ENCODE data around the gene MYO15B. TPM values are rescaled to one million over a fixed set of nuclear protein-coding genes. Genes with fewer than 3 reads are reported as not detected.

The MYO15B gene
- total and polyA plus RNA-seq, 2 donors (not counting 1 experiment from before 2014, with no cell fraction given) = 452 to 1,019 TPM

DNA sequence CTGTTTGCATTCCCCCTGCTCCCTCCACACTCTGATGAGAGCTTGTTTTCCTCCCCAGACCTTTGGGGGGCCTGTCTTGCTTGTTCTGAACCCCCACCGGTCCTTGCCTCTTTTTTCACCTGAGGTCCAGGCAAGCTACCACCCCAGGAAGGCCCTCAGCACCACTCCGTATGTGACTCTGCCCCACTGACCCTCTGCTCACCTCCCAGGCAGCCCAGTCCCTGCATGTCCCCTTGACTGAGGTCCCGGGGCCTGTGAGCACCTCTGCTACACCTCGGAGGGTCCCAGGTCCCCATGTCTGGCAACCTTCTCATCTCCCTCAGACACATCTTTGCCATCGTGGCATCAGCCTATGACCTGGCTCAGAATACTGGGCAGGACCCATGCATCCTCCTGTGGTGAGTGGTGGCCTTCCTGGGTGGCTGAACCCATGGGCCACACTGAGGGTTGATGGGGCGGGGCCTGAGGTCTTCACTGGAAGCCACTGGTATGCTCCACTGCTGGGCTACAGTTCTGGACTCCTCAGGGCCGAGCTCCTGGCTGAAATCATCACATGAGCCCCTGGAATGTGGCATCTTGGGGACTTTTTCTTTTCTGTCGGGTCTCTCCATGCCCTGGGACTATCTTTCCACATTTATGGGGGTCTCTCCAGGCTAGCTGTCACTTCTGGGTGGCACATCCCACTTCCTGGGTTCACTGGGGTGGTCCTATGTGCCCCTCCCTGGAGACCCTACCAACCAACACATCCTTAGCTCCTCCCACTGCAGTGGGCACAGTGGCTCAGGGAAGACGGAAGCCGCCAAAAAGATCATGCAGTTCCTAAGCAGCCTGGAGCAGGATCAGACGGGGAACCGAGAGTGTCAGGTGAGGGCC lies 3.5 kb downstream of the MYO15B start:
- peak overlapping the region; percentile 74 for H3K27ac Mint-ChIP-seq
- POLR2A ChIA-PET = no interaction called here
- CTCF ChIA-PET = interaction anchor here (1.0 to 2.5 kb wide), 6 partner anchors 10 to 163 kb away, joined by 3 to 13 read pairs (median 4); partner anchors contain the start of genes LLGL2, SMIM5 and TSEN54

More for the DNA sequence above, 3.5 kb downstream of the MYO15B start:
- H3K27ac ChIP-seq (ENCODE audit: low read length in 2 of 2) = no peak overlapping the region
- no peaks in the 10 kb centered on the region for H3K79me2 ChIP-seq (ENCODE audit: control insufficient read depth, insufficient read depth, low read length)
- H3K36me3 ChIP-seq (replicated peaks in 1 of 2; ENCODE audit: control extremely low read depth in 1 of 2, control insufficient read depth in 1 of 2, extremely low read depth in 1 of 2, insufficient read depth in 2 of 2, low read length in 1 of 2) = peaks cover 0 to 14% of the 10 kb centered on the region in 2 experiments
- H3K4me3 ChIP-seq (ENCODE audit: control extremely low read depth in 1 of 5, extremely low read depth in 1 of 5, insufficient read depth in 1 of 5, low read depth in 2 of 5, low read length in 4 of 5) = no peak overlapping the region
- intact Hi-C loops (cut with micrococcal nuclease) = no loop called here
- H3K4me2 ChIP-seq (replicated peaks; ENCODE audit: low read depth, low read length, poor library complexity, severe bottlenecking) = no peak overlapping the region
- 89% methylated on average over 12 of the region's 12 CpGs for WGBS (ENCODE audit: insufficient coverage)
- H3K4me1 ChIP-seq (ENCODE audit: control insufficient read depth in 2 of 2, insufficient read depth in 2 of 2, low read length in 2 of 2) = peaks cover 4 to 20% of the 10 kb centered on the region in 2 donors
- H3K27me3 Mint-ChIP-seq = no peaks in the 10 kb centered on the region
- H3K4me1 Mint-ChIP-seq = peaks cover 18% of the 10 kb centered on the region
- H3K9me3 ChIP-seq (ENCODE audit: control extremely low read depth in 1 of 3, control insufficient read depth in 2 of 3, insufficient read depth in 1 of 3, low read length in 2 of 3) = no peaks in the 10 kb centered on the region
- ATAC-seq (ENCODE audit: low read depth) (no peak), DNase-seq (peak; percentile 27)
- TF ChIP-seq, protein P1, sequence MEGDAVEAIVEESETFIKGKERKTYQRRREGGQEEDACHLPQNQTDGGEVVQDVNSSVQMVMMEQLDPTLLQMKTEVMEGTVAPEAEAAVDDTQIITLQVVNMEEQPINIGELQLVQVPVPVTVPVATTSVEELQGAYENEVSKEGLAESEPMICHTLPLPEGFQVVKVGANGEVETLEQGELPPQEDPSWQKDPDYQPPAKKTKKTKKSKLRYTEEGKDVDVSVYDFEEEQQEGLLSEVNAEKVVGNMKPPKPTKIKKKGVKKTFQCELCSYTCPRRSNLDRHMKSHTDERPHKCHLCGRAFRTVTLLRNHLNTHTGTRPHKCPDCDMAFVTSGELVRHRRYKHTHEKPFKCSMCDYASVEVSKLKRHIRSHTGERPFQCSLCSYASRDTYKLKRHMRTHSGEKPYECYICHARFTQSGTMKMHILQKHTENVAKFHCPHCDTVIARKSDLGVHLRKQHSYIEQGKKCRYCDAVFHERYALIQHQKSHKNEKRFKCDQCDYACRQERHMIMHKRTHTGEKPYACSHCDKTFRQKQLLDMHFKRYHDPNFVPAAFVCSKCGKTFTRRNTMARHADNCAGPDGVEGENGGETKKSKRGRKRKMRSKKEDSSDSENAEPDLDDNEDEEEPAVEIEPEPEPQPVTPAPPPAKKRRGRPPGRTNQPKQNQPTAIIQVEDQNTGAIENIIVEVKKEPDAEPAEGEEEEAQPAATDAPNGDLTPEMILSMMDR (IDR thresholded peaks at IDR 0.05) = no peak
- no peak for TF ChIP-seq EZH2 (IDR thresholded peaks at IDR 0.05; ENCODE audit: borderline replicate concordance, insufficient read depth, low read depth, low read length, poor library complexity, severe bottlenecking)
- no peak overlapping the region for H2AFZ ChIP-seq (ENCODE audit: insufficient read depth, low read depth, low read length, poor library complexity, severe bottlenecking)
- H3K4me3 Mint-ChIP-seq = peak overlapping the region; percentile 67
- no peaks in the 10 kb centered on the region for H3K9me3 Mint-ChIP-seq (ENCODE audit: insufficient read depth)
- H3K27me3 ChIP-seq (replicated peaks in 1 of 4; ENCODE audit: control extremely low read depth in 1 of 4, control insufficient read depth in 3 of 4, insufficient read depth in 4 of 4, low read length in 3 of 4) = no peaks in the 10 kb centered on the region
- H3K9ac ChIP-seq (ENCODE audit: low read length) = no peak overlapping the region
- H4K20me1 ChIP-seq (ENCODE audit: control insufficient read depth, insufficient read depth, low read length, poor library complexity, severe bottlenecking) = peaks cover 23% of the 10 kb centered on the region
